Upper lobe of left lung (tissue), 6 donors: Measurements from ENCODE around the gene MRPL44. TPM values are rescaled to one million over a fixed set of nuclear protein-coding genes. Genes with fewer than 3 reads are reported as not detected.

Source experiments
- ATAC-seq, 2 donors: fragments of 200-7000 bp; cut with Tn5 transposase; one replicate each; pipeline ENCODE4 v1.9.1; 2022; ENCODE audit warnings: mild to moderate bottlenecking in 2 of 2, moderate library complexity in 2 of 2; ENCODE audit not compliant: low FRiP score in 2 of 2
- DNase-seq, 2 donors: peaks; one replicate each; pipeline ENCODE4 v3.0.0-alpha.2; 2019 to 2020
- H3K27ac ChIP-seq, 4 donors: fragments of 200-600 bp; sonication (generic); one replicate each; pipeline ENCODE4 v1.5.1; 2016 to 2019
- H3K27me3 ChIP-seq, 4 donors: fragments of 200-600 bp; sonication (generic); one replicate each; pipeline ENCODE4 v1.5.1; 2017 to 2019
- H3K36me3 ChIP-seq, 4 donors: fragments of 200-600 bp; sonication (generic); one replicate each; pipeline ENCODE4 v1.5.1; 2016 to 2019
- H3K4me1 ChIP-seq, 4 donors: fragments of 200-600 bp; sonication (generic); one replicate each; pipeline ENCODE4 v1.5.1; 2018 to 2019
- H3K4me3 ChIP-seq, 4 donors: fragments of 200-600 bp; sonication (generic); one replicate each; pipeline ENCODE4 v1.5.1; 2017 to 2019; ENCODE audit warnings: mild to moderate bottlenecking in 2 of 4, moderate library complexity in 1 of 4
- H3K9me3 ChIP-seq, 4 donors: fragments of 200-600 bp; sonication (generic); one replicate each; pipeline ENCODE4 v1.5.1; 2018 to 2019
- EP300 ChIP-seq, 4 donors: sonication (generic); formaldehyde crosslinking; IDR thresholded peaks; one replicate each; pipeline ENCODE4 v1.5.1; 2017; ENCODE audit warnings: antibody characterized with exemption in 4 of 4, control low read depth in 2 of 4
- POLR2A ChIP-seq, 4 donors: fragments of 450-650 bp; IDR thresholded peaks; one replicate each; pipeline ENCODE4 v1.5.1; 2016 to 2017; ENCODE audit warnings: antibody characterized with exemption in 4 of 4, mild to moderate bottlenecking in 2 of 4
- POLR2AphosphoS5 ChIP-seq, 2 donors: sonication (generic); formaldehyde crosslinking; IDR thresholded peaks; one replicate each; pipeline ENCODE4 v1.5.1; 2017; ENCODE audit warnings: antibody characterized with exemption in 2 of 2
- WGBS, 2 donors: methylation state at CpG; one replicate each; pipeline ENCODE4 v1.1.5; 2017 to 2018; 5-methylcytosine and 5-hydroxymethylcytosine counted together
- total RNA-seq, 6 donors: library from RNA; depleted of rRNA in 4 of 6; stranded (reverse); fragments of >200 nt in 4 of 6; gene quantifications; one replicate each; pipeline versions ENCODE4 v1.1.0 to v1.2.1, GENCODE V29; 2016 to 2021
- TF ChIP-seq, protein P1 (sequence below), 6 experiments: fragments of 450-650 bp in 4 of 6; fragments of 200-600 bp in 2 of 6; sonication (generic) in 2 of 6; IDR thresholded peaks; one replicate each; pipeline ENCODE4 v1.5.1; 2016 to 2019; ENCODE audit warnings: antibody characterized with exemption in 6 of 6
- donor health status: DM: no; HTN: no; CAD: no; lungs with moderate emphysema.
- donor health status: DM: no; HTN: yes; CAD: no; lungs with severe emphysema.

The MRPL44 gene
- total RNA-seq, 6 donors from 2014 or later: 7.9 to 24.4 (median 22.5) TPM

- no peak for DNase-seq
- peaks cover 0 to 52% (median 15%) of the 10 kb centered on the region in 4 donors for H3K36me3 ChIP-seq
- 84 to 94% methylated on average over 2 of the region's 2 CpGs for WGBS, 2 donors
- no peak overlapping the region for H3K27ac ChIP-seq
- TF ChIP-seq POLR2A (IDR thresholded peaks at IDR 0.05) (no peak), POLR2AphosphoS5 (IDR thresholded peaks at IDR 0.05) (no peak), EP300 (IDR thresholded peaks at IDR 0.05) (no peak)
- TF ChIP-seq, protein P1, sequence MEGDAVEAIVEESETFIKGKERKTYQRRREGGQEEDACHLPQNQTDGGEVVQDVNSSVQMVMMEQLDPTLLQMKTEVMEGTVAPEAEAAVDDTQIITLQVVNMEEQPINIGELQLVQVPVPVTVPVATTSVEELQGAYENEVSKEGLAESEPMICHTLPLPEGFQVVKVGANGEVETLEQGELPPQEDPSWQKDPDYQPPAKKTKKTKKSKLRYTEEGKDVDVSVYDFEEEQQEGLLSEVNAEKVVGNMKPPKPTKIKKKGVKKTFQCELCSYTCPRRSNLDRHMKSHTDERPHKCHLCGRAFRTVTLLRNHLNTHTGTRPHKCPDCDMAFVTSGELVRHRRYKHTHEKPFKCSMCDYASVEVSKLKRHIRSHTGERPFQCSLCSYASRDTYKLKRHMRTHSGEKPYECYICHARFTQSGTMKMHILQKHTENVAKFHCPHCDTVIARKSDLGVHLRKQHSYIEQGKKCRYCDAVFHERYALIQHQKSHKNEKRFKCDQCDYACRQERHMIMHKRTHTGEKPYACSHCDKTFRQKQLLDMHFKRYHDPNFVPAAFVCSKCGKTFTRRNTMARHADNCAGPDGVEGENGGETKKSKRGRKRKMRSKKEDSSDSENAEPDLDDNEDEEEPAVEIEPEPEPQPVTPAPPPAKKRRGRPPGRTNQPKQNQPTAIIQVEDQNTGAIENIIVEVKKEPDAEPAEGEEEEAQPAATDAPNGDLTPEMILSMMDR (IDR thresholded peaks at IDR 0.05): no peak
- peaks cover 0 to 12% (median 6%) of the 10 kb centered on the region in 4 donors for H3K4me1 ChIP-seq
- no peak overlapping the region for H3K4me3 ChIP-seq
- no peaks in the 10 kb centered on the region for H3K9me3 ChIP-seq
- no peak for ATAC-seq
- no peaks in the 10 kb centered on the region for H3K27me3 ChIP-seq
These were observed 10.7 kb downstream of the MRPL44 start for GRCh38 chr2:223967981-223968380.

GRCh38 chr2:223969315-223969714 is 12.1 kb downstream of the MRPL44 start:
- Histone ChIP-seq H3K9me3 (no peaks in the 10 kb centered on the region), H3K27ac (no peak overlapping the region), H3K36me3 (peaks cover 0 to 45% (median 15%) of the 10 kb centered on the region in 4 donors), H3K4me1 (peaks cover 0 to 3% (median 0%) of the 10 kb centered on the region in 4 donors), H3K4me3 (no peak overlapping the region), H3K27me3 (no peaks in the 10 kb centered on the region)
- 58 to 81% methylated on average over 2 of the region's 3 CpGs for WGBS, 2 donors
- DNase-seq: no peak
- no peak for ATAC-seq
- TF ChIP-seq POLR2A (IDR thresholded peaks at IDR 0.05) (no peak), POLR2AphosphoS5 (IDR thresholded peaks at IDR 0.05) (no peak), EP300 (IDR thresholded peaks at IDR 0.05) (no peak)
- TF ChIP-seq, protein P1 (IDR thresholded peaks at IDR 0.05): no peak

DNA sequence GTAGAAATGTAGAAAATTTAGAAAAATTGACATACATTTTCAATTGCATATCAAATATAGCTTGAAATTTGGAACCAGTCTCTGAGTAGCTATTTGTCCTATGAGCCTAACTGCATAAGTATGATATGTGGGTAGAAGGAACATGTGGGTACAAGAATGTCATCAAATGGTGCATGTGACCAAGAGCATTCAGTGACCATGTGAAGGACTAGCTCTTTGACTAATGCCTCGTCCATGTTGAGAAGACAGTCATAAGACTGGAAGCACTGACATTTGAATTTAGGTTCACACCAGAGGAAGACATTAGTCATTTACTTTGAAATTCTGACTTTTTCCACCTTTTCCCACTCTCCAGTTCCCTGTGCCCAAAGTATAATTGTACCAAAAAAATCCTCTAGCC is 12.6 kb downstream of the MRPL44 start:
- DNase-seq (no peak), ATAC-seq (no peak)
- Histone ChIP-seq H3K4me3 (no peak overlapping the region), H3K9me3 (no peaks in the 10 kb centered on the region), H3K27ac (no peak overlapping the region), H3K36me3 (peaks cover 0 to 40% (median 13%) of the 10 kb centered on the region in 4 donors), H3K4me1 (peaks cover 0 to 3% (median 0%) of the 10 kb centered on the region in 4 donors), H3K27me3 (no peaks in the 10 kb centered on the region)
- 87 to 95% methylated on average over 1 of the region's 1 CpG for WGBS, 2 donors
- no peak for TF ChIP-seq POLR2A (IDR thresholded peaks at IDR 0.05)
- TF ChIP-seq EP300 (IDR thresholded peaks at IDR 0.05): no peak
- TF ChIP-seq POLR2AphosphoS5 (IDR thresholded peaks at IDR 0.05): no peak
- TF ChIP-seq, protein P1 (IDR thresholded peaks at IDR 0.05): no peak

GRCh38 chr2:223970343-223971128 is 13.3 kb downstream of the MRPL44 start:
- TF ChIP-seq EP300 (IDR thresholded peaks at IDR 0.05): no peak
- TF ChIP-seq, protein P1 (IDR thresholded peaks at IDR 0.05): peak; percentile 55 to 84 (median 82)
- Histone ChIP-seq H3K27ac (no peak overlapping the region), H3K4me1 (peaks cover 0 to 3% (median 0%) of the 10 kb centered on the region in 4 donors), H3K27me3 (no peaks in the 10 kb centered on the region), H3K36me3 (peaks cover 0 to 33% (median 13%) of the 10 kb centered on the region in 4 donors), H3K9me3 (no peaks in the 10 kb centered on the region), H3K4me3 (no peak overlapping the region)
- 70 to 72% methylated on average over 8 of the region's 8 CpGs for WGBS, 2 donors
- DNase-seq: no peak
- peak in 1 of 2 donors; percentile 81 for ATAC-seq
